ENCODE results near the gene VRK1.
A peak's percentile ranks its signal among the peaks of the same experiment; 100 is the strongest.

The VRK1 gene

DNA sequence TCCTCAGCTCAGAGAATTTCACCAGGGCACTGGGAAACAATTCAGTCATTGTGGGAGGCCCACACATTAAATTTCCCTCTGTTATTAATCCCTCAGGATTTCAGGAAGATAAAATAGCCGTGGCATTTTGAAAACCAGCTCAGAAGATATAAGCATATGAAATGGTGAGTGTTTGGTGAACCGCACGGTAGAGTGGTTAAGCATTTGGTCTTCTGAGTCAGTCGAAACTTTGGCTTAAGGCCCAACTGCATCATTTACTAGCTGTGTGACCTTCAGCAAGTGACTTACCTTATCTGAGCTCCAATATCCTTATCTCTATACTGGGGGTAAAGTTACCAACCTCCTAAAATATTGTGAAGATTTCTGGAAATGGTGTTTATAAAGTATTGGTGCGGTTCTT lies 5.2 kb upstream of the VRK1 start:
- no peak for DNase-seq

DNA sequence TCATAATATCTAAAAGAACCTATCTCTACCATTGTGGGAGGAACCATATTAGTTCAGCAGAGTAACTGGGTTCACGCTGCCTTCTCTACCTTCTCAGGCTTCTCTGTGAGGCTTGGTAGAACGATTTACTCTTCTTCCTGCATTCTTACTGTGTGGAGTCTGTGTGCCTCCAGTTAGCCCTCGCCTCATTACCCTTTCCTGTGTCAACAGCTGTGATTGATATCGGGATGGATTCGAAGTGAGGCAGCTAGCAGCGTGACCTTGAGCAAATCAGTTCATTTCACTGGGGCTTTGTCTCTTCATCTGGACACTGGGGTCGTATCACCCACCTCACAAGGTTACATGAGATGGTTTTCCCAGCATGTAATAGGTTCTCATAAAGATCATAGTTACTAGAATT lies 4.6 kb upstream of the VRK1 start:
- no peak for DNase-seq

DNA sequence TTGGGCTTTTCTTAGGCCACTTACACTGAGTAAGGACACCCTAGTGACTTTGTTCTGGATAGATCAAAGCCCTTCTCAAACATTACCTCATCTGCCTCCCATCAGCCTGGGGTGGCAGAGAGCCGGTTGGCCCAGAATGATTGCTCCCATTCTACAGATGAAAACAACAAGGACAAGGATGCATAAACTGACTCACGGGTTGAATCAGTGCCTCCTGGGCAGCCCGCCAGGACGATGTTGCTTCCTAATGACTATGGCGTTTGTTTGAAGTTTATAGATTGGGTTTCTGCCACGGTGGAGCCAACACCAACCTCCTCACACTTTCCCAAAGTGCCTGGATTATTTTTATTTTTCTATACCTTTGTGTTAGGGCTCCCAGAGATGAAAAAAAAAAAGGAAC lies 3.6 kb upstream of the VRK1 start:
- no peak for DNase-seq

DNA sequence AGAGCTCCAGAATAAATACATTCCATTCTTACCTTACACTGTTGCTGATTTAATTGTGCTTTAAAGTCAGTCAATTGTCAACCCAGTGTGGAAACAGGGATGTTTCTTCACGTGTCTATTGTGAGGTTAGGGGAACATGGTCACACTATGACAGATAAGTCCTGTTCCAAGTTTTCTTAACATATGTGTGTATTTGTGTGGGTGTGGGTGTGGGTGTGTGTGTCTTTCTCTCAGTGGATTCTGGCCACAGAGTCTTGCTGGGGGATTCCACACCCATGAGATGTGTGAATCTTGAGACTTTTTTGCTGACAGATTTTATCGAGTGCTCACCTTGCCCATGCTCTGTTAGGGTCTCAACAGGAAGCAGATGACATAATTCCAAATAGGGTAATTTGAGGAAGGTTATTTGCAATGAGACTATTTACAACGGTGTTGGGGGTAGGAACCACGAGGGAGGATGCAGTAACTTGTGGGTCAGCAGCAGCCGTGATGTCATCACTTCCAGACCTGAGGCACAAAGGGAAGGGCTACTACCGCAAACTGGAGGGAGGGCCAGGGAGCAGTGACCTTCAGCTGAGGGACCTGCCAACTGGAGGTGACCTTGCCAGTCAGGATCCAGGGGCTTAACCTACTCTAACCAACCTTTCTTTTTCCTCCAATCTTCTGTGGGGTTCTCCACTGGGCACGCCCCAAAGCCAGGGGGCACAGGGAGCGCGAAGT lies 1.9 kb upstream of the VRK1 start:
- DNase-seq: no peak

DNA sequence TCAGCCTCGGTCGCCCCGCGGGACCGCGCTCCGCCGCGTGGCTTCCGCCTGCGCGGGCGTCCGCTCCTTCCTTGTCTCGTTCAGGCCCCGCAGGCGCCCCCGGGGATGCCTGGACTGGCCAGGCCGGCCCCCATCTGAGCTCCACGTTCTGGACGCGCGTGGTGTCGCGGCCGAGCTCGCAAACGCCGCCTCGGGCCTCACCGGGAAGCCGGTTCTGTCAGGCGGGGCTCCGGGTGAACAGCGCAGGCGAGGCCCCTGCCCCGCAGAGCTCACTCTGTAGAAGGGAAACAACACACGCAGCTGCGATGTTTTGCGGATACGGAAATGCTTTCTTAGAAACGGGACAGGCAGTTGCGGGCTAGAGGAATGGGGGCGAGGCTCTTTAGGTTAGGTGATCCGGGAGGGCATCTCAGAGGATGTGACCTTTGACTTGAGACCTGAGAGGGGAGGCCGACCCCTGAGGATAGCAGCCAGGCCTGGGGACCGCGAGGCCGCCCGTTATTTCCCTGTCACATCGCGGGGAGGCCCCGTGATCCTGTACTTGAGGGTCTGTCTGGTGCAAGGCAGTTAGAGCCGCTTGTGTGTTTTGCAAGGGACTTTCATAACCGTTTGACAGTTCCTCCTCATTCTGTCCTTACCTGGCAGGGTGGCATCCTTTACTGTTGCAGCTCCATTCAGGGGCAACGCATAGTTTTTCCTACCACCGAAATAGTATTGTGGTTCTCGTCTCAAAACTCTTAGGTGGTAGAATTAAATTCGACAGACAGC lies 584 bp downstream of the VRK1 start:
- DNase-seq: peak; percentile 47

DNA sequence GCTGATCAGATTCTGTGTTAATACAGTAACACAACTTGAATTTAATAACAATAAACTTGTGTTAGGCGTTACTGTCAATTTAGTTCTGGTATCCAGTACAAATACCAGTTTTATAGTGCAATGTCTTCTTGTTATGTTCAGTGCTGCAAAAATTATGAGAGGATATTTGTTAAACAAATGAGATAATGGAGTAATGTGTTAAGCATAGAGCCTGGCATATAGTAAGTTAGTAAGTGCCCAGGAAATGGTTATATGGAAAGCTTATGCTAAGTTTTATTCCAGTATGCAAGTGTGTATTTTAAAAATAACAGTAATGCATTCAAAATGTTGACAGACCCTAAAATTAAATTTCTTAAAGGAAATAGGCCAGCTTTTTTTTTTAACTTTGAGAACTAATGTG lies 1.8 kb downstream of the VRK1 start:
- no peak for DNase-seq

DNA sequence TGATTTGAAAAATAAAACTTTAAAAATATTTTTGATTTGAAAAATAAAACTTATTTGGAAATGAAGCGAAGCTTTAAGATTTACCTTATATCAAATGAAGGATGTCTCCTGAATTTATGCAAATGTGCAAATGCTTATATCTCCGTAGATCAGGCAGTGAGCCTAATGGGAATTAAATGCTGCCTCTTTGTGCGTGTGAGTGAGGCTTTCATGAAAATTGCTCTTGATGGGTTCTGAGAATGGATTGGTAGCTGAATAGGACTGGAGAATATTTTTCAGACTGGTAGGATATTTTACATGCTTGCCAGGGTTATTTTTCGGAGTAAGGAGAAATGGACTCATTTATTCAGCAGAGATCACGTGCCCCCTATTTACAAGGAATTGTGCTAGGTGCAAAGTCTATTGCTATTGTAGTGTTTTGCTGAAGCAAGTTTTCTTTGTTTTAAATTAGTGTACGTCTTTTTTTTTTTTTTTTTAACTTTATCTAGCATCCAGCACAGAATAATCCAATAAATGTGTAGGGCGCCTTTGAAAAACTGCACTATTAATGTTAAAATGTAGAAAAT lies 2.4 kb downstream of the VRK1 start:
- DNase-seq: no peak

DNA sequence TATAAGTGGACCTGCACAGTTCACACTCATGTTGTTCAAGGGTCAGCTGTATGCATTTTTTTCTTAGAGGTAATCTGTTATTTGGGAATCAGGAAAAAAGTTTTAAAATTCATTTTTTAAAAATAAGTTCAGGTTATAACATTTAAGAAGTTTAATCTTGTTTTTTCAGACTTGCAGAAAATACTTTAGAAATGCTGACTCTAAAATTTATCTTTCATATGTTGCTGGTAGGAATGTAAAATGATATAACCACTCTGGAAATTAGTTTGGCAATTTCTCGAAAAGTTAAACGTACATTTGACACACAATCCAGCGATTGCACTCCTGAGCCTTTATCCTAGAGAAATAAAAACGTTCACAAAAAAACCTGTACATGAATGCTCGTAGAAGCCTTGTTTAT lies 4.7 kb downstream of the VRK1 start:
- no peak for DNase-seq

DNA sequence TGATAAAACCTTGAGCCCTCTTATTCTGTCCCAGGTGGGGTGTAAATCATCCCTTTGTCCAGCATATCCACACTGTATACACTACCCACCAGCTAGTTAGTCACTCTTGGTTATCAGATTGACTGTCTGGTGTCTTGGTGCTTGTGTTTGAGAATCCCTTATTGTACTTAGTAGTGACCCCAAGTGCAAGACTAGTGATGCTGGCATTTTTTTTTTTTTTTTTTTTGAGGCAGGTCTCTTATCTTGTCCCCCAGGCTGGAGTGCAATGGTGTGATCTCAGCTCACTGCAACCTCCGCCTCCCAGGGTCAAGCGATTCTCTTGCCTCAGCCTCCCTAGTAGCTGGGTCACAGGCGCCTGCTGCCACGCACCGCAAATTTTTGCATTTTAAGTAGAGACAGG lies 5.8 kb downstream of the VRK1 start:
- DNase-seq: no peak

DNA sequence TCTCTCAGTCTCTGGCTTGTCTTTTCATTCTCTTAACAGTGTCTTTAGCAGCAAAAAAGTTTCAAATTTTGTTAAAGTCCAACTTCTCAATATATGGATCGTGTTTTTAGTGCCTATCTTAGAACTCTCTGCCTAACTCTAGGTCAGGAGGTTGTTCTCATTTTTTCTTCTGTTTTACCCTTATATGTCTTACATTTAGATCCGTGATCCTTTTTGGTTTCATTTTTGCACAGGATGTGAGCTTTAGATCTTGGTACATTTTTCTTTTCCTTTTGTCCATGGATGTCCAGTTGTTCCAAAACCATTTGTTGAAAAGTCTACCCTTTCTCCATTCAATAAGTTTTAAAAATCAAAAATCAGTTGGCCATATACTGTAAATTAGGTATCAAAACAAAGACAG lies 6.8 kb downstream of the VRK1 start:
- DNase-seq: no peak

DNA sequence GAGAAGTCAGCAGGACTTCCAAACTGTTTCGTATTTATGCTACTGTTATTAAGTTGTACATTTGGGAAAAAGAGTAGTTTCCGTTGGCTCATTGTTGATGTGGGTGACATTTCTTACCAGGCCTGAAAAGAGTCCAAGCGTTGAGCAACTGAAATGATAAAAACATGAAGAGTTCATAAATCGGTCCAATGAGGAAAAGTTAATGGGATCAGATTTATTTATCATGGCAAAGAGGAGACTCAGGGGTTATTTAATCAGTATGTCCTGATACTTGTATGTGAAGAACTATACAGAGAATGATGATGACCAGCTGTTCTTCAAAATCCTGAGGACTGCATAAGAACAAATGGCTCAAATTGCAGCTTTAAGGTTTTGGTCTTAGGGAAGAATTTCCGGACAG lies 7.7 kb downstream of the VRK1 start:
- DNase-seq: no peak

DNA sequence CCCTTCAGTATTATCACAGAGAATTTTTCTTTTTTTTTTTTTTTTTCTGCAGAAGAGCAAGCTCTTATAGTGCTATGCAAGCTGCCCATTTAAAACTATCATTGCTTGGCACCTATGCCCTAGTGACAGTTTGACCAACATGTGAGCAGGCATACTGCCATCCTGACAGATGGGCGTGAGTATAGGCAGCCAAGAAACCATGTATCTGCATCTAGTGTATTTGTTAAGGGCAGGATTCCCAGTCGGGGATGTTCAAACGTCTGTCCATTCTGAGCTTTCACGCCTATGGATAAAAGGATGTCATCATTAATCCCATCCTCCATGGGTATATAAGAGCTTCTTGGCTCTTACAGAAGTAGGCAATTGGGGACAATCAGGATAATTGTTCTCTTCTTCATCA lies 8.8 kb downstream of the VRK1 start:
- no peak for DNase-seq

DNA sequence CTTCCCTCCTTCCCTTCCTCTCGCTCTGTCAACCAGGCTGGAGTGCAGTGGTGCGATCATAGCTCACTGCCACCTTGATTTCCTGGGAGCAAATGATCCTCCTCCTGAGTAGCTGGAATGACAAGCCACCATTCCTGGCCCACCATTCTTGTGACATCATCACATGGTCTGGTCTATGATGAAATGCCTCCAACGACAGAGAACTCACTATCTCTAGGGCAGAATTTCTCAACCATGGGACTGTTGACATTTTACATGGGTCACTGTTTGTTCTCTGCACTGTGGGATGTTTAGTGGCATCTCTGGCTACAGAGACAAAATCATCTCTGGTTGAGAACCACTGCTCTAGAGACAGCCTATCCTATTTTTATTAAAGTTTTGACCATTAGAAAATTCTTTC lies 9.7 kb downstream of the VRK1 start:
- no peak for DNase-seq

DNA sequence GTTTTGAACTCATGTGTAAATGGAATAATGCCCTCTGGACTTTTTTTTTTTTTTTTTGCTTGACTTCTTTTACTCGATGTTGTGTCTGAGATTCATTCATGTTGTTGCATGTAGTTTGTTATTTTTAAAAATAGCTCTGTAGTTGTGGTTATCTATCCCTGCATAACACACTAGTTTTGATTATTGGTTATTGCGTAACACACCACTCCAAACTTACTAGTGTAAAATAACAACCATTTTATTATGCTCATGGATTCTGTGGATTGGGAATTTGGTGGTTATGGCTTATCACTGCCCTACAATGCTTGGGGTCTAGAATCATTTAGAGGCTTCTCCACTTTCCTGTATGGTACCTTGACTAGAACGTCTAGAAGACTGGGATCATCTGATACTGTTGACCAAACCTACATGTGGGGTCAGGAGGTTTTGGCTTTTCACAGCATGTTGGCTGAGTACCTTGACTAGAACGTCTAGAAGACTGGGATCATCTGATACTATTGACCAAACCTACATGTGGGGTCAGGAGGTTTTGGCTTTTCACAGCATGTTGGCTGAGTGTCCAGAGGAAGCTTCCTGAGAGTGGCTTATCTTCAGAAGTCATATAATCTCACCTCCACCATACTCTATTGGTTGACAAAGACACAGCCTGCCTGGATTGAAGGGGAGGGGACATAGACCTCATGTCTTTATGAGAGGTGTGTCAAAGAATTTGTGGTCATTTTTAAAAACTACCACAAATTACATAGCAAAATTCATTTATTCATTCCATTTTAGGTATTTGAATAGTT lies 11.6 kb downstream of the VRK1 start:
- no peak for DNase-seq

DNA sequence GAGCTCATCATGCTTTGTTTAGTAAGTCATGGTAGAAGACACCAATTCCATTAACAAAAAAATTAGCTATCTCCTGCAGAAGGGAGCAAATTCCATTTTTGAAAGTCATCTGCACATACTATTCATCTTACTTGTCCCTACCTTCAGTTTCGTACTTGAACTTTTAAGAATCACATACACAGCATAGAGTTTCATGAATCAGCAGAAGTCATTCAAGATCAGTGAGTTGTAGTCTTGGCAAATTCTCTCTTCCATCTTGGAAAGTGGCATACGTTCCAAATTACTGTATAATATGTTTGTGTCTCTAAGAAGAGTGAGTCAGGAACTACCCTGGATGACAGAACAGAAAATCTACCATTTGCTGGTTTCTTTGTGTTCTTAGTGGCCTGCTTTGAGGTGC lies 14.1 kb downstream of the VRK1 start:
- no peak for DNase-seq

DNA sequence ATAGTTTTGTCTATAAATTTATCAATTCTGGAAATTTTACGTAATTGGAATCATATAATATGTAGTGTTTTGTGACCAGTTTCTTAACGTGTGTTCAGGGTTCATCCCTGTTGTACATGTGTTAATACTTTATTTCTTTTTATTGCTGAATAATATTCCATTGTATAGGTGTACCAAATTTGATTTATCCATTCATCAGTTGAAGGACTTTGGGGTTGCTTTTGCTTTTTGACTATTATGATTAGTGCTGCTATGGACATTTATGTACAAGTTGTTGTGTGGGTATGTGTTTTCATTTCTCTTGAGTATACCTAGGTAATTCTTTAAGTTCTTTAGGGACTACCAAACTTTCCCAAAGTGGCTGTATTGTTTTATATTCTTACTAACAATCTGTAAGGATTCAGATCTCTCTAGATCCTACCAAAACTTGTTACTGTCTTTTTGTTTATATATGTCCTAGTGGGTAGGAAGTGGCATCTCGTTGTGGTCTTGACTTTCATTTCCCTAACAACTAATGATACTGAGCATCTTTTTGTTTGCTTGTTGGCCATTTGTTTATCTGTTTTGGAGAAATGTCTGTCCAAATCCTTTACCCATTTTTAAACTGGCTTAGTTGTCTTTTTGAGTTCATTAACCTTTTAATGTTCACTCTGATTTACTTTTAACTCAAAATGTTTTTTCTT lies 14.9 kb downstream of the VRK1 start:
- DNase-seq: peak; percentile 13

DNA sequence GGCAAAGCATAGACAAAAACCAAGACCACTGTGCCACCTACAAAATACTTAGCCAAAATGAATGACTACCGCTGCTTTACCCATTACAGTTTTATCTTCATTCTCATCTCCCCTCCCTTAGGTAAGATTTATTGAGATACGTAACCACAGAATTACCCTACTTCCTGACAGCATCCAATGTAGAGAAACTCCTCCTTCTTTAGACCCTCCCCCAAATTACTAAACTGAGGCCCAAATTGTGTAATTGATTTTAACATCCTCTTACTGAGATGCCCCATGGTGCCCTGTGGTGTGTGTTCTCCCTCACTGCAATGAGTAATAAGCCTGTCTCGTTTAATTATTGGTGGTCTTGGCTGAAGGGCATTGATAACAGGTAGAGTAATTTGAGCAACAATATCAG lies 19.1 kb downstream of the VRK1 start:
- DNase-seq: no peak

DNA sequence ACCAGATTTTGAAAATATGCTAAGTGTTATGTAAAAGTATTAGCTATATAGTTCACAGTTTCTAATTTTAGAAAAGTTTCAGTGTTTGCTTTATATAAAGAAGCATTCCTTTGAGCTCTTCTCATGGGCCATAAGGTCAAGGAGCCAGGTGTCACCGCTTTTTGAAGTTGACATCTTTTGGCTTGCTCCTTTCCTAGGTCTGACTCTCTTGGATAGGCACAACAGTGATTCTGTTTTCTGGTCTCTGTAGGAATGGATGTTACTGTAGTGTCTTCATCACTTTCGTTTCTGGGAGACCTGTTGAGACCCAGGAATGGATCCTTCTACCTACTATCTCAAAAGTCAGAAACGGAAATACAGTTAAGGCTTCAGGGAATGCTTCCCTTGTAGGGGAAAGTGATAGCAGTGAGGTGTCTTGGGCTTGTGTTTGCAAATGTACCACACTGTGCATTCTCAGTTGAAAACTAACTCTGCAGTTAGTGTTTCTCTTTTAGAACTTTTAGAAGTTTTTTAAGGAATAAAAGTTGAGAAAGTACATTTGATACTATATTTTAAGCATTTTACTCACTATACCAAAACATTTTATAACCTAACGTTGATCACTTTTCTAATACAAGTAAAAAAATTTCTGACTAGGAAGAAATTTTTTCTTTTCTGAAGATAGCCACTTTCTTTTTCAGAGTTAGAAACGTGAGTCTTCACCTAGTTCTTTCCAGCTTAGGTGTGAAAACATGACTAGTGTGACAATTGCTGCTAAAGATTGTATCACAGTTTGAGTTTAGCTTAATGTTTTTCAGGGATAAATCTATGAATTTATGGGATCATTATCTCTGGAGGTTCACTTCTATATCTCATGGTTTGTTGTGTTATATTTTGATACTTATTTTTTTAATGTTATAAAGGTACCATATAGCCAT lies 20.8 kb downstream of the VRK1 start:
- no peak for DNase-seq

DNA sequence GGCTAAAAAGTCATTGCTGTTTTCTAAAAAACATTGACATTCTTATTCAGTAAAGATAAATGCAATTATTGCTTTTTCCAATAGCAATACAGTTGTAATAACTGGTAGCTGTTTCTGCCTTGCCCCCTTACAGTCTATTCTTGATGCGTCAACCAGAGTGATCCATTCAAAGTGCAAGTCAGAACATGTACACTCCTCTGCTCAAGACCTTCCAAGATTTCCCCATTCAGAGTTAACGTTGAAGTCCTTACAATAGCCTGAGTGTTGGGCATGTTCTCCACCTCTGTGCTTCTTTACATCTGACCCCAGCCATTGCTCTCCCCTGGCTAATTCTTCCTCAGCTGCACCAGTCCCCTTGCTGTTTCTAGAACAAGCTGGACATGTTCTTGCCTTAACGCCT lies 24.3 kb downstream of the VRK1 start:
- DNase-seq: no peak

DNA sequence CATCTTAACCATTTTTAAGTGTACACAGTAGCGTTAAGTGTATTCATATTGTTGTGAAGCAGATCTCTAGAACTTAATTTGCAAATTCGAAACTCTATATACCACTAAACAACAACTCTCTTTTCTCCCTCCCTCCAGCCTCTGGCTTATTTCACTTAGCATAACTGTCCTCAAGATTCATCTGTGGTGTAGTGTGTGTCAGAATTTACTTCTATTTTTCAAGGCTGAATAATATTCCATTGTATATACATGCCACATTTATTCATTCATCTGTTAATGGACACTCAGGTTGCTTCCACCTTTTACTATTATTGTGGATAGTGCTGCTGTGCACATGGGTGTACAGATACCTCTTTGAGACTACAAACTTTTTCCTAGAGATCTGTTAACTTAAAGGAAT lies 26.5 kb downstream of the VRK1 start:
- DNase-seq: no peak

DNA sequence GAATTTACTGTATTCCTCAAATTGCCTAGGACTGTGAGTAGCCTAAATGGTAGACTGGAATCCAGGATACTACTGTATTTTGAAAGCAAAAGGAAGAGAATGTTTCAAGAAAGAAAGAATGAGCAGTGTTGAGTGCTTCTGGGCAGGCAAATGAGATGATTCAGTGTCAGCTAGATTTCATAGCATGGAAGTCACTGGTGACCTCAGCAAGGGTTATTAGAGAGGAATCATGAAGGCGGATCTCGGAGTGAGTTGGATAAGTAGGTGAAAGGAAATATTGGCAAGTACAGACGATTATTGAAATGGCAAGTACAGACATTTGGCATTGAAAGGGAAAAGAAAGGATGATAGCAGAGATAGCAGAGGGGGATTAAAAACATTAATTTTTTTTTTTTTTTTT lies 27.1 kb downstream of the VRK1 start:
- DNase-seq: no peak

DNA sequence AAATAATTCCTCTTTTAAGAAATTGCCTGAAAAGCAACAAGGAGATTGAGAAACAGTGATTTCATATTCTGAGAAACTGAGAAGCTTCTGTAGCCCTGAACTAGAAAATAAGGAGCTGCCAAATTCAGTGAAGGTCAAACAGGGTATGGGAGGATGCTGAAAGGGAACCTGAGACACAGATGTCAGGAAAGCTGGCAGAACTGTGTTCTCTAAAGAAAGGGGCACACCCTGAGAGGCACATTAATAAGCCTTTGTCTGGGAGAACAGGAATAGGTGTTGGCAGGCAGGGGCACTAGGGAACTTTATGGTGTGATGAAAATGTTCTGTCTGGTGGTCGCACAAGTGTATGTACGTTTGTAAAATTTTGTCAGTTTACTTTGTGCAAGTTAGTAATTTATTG lies 29.6 kb downstream of the VRK1 start:
- DNase-seq: no peak

All from CD4-positive, alpha-beta T cell treated with Interleukin-10 for 1 hour (primary cell).